Nephron (organoid): ENCODE data around the gene CORT.
"Not testable (repeated sequence)": the region's sequence is repeated elsewhere in the genome, so short reads cannot be mapped to it uniquely, and the experiment has no call there.

ENCODE experiments used
- H3K27ac Mint-ChIP-seq, 3 experiments: 2 replicates each; pipeline ENCODE4 v1.8.0; 2020; ENCODE audit warnings: mixed read lengths in 3 of 3, mild to moderate bottlenecking in 2 of 3, moderate library complexity in 1 of 3
- H3K27me3 Mint-ChIP-seq: 2 replicates; pipeline ENCODE4 v1.8.0; 2021; ENCODE audit warnings: low read depth, mild to moderate bottlenecking, moderate library complexity, mixed read lengths
- H3K36me3 Mint-ChIP-seq: 2 replicates; pipeline ENCODE4 v1.8.0; 2020; ENCODE audit warnings: low read depth, mixed read lengths
- H3K4me1 Mint-ChIP-seq: 2 replicates; pipeline ENCODE4 v1.8.0; 2020; ENCODE audit warnings: mixed read lengths
- H3K4me3 Mint-ChIP-seq, 3 experiments: 2 replicates each; pipeline ENCODE4 v1.8.0; 2020; ENCODE audit warnings: mild to moderate bottlenecking in 3 of 3, mixed read lengths in 3 of 3, moderate library complexity in 2 of 3
- H3K9me3 Mint-ChIP-seq: 2 replicates; pipeline ENCODE4 v1.8.0; 2020; ENCODE audit warnings: mixed read lengths
- CTCF ChIP-seq, 3 experiments: fragments of 200-600 bp; sonication (generic); IDR thresholded peaks; one replicate each; pipeline ENCODE4 v1.5.0; 2021; ENCODE audit warnings: antibody characterized with exemption in 3 of 3; ENCODE audit not compliant: unreplicated experiment in 3 of 3

The CORT gene

GRCh38 chr1:10449751-10450150 is at the start of gene CORT:
CORT (plus strand) TSS chr1:10450031; CDS start chr1:10450224, 193 bp downstream.
- Mint-ChIP-seq H3K4me1 (peaks cover 23% of the 10 kb centered on the region), H3K27me3 (no peaks in the 10 kb centered on the region), H3K27ac (peak within 1 kb of the TSS; percentile 69 to 86 (median 77)), H3K36me3 (peaks cover 9% of the 10 kb centered on the region), H3K9me3 (no peaks in the 10 kb centered on the region), H3K4me3 (peak within 1 kb of the TSS; percentile 26 to 46 (median 35))
- no peak for TF ChIP-seq CTCF (IDR thresholded peaks at IDR 0.05; ENCODE audit: unreplicated experiment in 3 of 3)

- H3K36me3 Mint-ChIP-seq, result peaks cover 45% of the 10 kb centered on the region
- peak overlapping the region; percentile 69 to 87 (median 83) for H3K27ac Mint-ChIP-seq
- no peaks in the 10 kb centered on the region for H3K9me3 Mint-ChIP-seq
- TF ChIP-seq CTCF (IDR thresholded peaks at IDR 0.05; ENCODE audit: unreplicated experiment in 3 of 3), result no peak
- no peaks in the 10 kb centered on the region for H3K27me3 Mint-ChIP-seq
- H3K4me3 Mint-ChIP-seq, result peak overlapping the region; percentile 2 to 94 (median 51)
- H3K4me1 Mint-ChIP-seq, result peaks cover 29% of the 10 kb centered on the region
These were observed 48.5 kb upstream of the CORT start for GRCh38 chr1:10401281-10401680.

- no peaks in the 10 kb centered on the region for H3K9me3 Mint-ChIP-seq
- H3K27me3 Mint-ChIP-seq, result no peaks in the 10 kb centered on the region
- no peak overlapping the region for H3K27ac Mint-ChIP-seq
- peaks cover 29% of the 10 kb centered on the region for H3K4me1 Mint-ChIP-seq
- TF ChIP-seq CTCF (IDR thresholded peaks at IDR 0.05; ENCODE audit: unreplicated experiment in 3 of 3), result no peak
- H3K4me3 Mint-ChIP-seq, result no peak overlapping the region
- H3K36me3 Mint-ChIP-seq, result peaks cover 60% of the 10 kb centered on the region
These were observed 47.0 kb upstream of the CORT start for GRCh38 chr1:10402729-10403274.

- Mint-ChIP-seq H3K9me3 (no peaks in the 10 kb centered on the region), H3K4me3 (no peak overlapping the region), H3K36me3 (peaks cover 81% of the 10 kb centered on the region), H3K27ac (no peak overlapping the region), H3K4me1 (peaks cover 6% of the 10 kb centered on the region), H3K27me3 (no peaks in the 10 kb centered on the region)
- TF ChIP-seq CTCF (IDR thresholded peaks at IDR 0.05; ENCODE audit: unreplicated experiment in 3 of 3), result no peak
These were observed 42.6 kb upstream of the CORT start for GRCh38 chr1:10407201-10407600.

GRCh38 chr1:10415211-10415930 is 34.5 kb upstream of the CORT start:
- H3K9me3 Mint-ChIP-seq, result no peaks in the 10 kb centered on the region
- no peaks in the 10 kb centered on the region for H3K4me1 Mint-ChIP-seq
- no peak for TF ChIP-seq CTCF (IDR thresholded peaks at IDR 0.05; ENCODE audit: unreplicated experiment in 3 of 3)
- no peaks in the 10 kb centered on the region for H3K27me3 Mint-ChIP-seq
- H3K36me3 Mint-ChIP-seq, result peaks cover 87% of the 10 kb centered on the region
- H3K27ac Mint-ChIP-seq, result peak overlapping the region in 1 of 3 experiments; percentile 24
- H3K4me3 Mint-ChIP-seq, result no peak overlapping the region

- not testable (repeated sequence) for H3K4me3 Mint-ChIP-seq, H3K9me3 Mint-ChIP-seq, H3K27me3 Mint-ChIP-seq, H3K4me1 Mint-ChIP-seq, H3K27ac Mint-ChIP-seq
- peaks cover 85% of the 10 kb centered on the region for H3K36me3 Mint-ChIP-seq
These were observed 33.9 kb upstream of the CORT start for GRCh38 chr1:10415967-10416366.

- H3K9me3 Mint-ChIP-seq, H3K27ac Mint-ChIP-seq, H3K4me1 Mint-ChIP-seq, H3K4me3 Mint-ChIP-seq, H3K27me3 Mint-ChIP-seq: not testable (repeated sequence)
- H3K36me3 Mint-ChIP-seq, result peaks cover 72% of the 10 kb centered on the region
These were observed 31.1 kb upstream of the CORT start for GRCh38 chr1:10418741-10419140.
